GM18907 (cell line): ENCODE results near the gene CDKN2D.
A peak's percentile ranks its signal among the peaks of the same experiment; 100 is the strongest.
"Not testable (repeated sequence)": the region's sequence is repeated elsewhere in the genome, so short reads cannot be mapped to it uniquely, and the experiment has no call there.

Source experiments
- ATAC-seq: cut with Tn5 transposase; IDR thresholded peaks from one replicate; pipeline ENCODE4 v1.9.1; 2021; ENCODE audit warnings: mild to moderate bottlenecking, moderate library complexity; ENCODE audit not compliant: unreplicated experiment

CDKN2D gene

GRCh38 chr19:10582091-10582490 lies 13.3 kb upstream of the CDKN2D start:
- no peak for ATAC-seq

- ATAC-seq = no peak
Measured at GRCh38 chr19:10580979-10581631, 12.3 kb upstream of the CDKN2D start.

DNA sequence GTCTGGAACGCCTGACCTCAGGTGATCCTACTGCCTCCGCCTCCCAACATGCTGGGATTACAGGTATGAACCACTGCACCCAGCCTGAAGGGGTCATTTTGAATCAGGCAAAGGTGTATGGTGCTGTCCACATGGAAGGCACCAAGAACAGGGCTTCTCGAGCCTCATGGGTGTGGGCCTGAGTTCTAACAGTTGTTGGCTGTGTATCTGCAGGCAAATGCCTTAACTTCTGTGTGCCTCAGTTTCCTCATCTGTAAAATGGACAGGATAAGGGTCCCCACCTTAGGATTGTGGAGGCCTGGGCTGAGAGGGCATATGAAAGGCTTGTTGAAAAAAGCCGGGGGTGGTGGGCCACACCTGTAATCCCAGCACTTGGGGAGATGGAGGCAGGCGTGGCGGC lies 9.2 kb upstream of the CDKN2D start:
- no peak for ATAC-seq

GRCh38 chr19:10575011-10575716 lies 6.4 kb upstream of the CDKN2D start:
- no peak for ATAC-seq

- no peak for ATAC-seq
Measured at GRCh38 chr19:10574462-10574861, 5.7 kb upstream of the CDKN2D start.

- not testable (repeated sequence) for ATAC-seq
Measured at GRCh38 chr19:10573793-10574192, 5.0 kb upstream of the CDKN2D start.

- ATAC-seq = peak; percentile 9
Measured at GRCh38 chr19:10568062-10568825, 535 bp downstream of the CDKN2D start.

- no peak for ATAC-seq
Measured at GRCh38 chr19:10567656-10568055, 1.1 kb downstream of the CDKN2D start.

GRCh38 chr19:10566658-10567410 lies 1.9 kb downstream of the CDKN2D start:
- ATAC-seq = peak; percentile 22

DNA sequence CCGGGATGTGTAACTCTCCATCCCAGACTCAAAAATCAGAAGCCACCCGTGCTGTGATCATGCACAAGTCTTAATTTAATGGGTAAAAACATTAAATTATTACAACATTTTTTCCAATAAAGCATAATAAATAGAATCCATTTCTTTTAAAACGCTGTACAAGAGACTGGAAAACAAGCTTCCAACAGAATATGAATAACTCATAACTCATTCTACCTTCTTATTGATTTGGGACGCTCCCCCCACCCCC lies 2.4 kb downstream of the CDKN2D start:
- no peak for ATAC-seq

DNA sequence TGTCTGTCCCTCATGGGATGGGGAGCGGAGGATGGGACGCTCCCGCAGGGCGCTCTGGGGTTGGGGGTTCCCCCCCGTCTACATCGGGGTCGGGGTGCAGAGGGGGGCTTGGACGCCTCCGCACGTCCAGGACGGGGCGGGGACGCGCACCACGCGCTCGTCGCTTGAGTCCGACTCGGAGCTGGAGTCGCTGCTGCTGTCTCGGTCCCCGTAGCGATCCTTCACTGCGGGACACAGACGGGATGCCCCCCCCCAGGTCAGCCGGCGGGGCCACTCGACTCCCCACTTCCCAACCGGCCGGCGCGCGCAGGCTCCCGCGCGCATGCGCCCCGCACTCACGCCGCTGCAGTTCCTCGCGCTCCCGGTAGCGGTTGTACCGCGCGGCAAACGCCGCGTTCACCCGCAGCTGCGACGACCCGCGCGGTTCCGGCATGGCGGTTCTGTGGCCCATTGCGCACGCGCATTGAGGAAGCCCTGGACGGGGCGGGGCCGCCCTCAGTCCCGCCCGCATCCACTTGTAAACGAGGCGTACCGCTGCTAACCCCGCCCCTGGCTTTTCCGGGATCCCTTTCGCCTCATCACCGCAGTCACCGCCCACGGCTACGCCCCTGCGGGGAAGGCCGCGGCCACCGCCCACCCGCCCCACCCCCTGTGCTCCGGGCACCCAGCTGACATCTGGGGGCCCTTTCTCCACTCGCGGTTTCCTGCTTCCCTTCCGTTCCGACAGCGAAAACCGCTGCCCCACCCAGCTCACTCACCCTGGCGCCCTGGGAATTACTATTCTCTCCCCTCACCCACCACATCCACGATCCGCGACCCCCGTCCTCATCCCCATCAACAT lies 3.0 kb downstream of the CDKN2D start, which contains the start of gene KRI1:
TSS of gene KRI1 (minus strand) at position 444 of the 841 bp plus-strand sequence. CDS start at position 433, 11 bp downstream.
- ATAC-seq = peak; percentile 42

DNA sequence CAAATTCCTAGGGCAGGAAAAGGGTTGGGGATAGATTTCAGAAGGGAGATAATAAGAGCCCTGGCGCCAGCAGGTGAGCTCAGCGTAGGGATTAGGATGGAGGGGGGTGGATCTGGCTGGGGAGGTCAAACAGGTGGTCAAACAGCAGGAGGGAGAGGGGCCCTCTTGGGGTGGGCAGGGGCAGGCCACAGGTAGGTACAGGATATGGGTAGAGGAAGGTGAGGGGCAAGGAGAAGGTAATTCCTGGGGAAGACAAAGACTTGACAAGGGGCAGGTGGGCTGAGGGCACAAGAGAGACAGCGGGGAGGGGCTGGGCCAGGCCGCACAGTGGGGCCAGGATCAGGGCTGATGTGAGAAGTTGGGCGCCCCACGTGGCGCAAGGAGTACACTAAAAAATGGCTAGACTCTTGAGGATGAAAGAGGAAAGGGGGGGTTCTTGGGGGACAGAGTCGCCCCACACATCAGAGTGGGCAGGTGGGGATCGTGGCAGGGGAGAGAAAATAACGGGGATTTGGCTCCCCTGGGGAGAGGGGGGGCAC lies 3.7 kb downstream of the CDKN2D start:
- ATAC-seq = no peak

GRCh38 chr19:10562609-10563008 lies 6.2 kb downstream of the CDKN2D start:
- no peak for ATAC-seq

DNA sequence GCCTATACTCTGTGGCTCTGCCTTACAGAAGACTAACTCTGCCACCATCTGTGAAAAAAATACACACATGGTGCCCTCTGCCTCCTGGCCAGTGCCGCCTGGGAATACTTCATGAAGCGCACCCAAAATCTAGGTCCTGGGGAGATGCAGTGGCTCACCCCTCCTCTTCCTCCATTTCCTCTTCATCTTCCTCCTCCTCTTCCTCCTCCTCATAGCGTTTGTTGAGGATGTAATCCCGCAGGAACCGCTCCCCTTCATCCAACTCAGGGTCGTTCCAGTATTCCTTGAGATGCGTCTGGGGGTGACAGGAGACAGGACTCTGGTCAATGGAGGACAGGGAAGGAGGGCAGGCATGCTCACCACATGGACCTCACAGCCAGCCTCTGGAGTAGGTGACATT lies 8.6 kb downstream of the CDKN2D start:
- no peak for ATAC-seq

GRCh38 chr19:10557603-10558197 lies 11.1 kb downstream of the CDKN2D start:
- no peak for ATAC-seq

DNA sequence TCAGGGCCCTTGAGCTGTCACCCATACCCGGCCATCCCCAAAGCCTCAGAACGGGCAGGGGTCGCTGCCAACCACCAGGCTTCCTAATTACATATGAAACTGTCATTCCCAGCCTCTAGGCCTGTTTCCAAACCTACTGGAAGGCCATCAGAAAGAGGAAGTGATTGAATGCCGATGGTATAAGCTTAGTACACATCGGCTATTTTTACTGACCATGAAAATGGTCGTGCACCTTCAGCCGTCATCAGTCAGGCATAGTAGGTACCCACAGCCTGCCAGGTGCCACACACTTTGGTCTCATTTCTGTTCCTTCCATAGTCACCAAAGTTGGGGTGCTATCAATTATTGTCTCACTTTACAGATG lies 13.2 kb downstream of the CDKN2D start:
- no peak for ATAC-seq

DNA sequence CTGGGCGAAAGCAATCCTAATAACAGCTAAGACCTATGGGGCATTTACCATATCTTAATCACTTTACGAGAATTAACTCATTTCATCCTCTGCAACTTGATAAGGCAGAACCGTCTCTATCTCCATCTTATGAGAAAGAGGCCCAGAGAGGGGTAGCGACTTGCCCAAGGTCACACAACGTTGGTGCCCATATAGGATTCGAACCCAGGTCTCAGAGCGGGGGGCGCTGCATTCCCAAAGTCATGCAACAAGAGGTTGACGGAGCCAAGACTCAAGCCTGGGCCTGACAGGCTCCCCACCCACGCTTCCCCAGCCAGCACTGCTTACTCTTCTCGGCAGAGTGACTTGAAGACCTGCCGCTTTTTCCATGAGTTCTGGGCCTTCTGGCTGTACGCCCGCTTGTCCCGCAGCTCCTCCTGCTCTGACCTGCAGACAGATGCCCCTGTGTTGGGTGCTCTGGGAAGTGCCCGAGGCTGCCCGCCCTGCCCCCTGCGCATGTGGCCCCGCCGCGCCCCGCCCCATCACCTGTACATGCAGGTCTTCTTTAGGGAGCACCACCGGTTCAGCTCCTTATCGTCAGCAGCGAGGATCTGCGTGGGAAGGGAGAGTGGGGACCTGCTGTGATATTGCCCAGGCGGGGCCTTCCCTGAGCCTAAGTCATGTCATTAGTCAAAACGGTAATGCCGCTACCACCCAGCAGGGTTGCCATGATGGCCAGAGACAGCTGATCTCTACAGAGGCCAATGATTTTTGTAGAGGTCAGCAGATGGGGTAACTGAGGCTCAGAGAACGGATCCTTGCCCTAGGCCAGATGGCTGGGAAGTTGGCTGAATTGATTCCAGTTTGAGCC lies 13.8 kb downstream of the CDKN2D start:
- no peak for ATAC-seq

DNA sequence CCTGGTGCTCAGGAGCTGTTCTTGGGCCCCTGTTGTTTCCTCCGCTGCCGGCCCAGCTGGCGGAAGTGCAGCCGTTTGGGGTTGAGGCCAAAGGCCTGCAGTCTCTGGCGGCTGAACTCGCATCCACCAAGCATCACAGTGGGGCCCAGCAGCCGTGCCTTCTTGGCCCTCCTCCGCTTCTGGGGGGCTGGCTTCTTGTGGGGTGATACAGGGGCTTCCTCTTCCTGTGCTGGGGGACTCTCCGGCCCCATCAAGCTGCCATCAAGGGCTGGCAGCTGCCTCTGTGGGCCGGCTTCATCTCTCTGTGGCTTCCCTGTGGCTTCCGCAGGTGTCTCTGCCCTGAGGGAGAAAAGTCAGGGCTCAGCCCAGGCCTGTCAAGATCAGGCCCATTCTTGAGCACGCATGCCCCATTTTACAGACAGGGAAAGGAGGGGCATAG lies 14.8 kb downstream of the CDKN2D start:
- ATAC-seq = peak; percentile 62
